Stimulated activated CD4-positive, alpha-beta T cell treated with anti-CD3 and anti-CD28 coated beads, Interleukin-2, amount 100 ng/mL, for 4 hours (primary cell): ENCODE measurements around the gene SLX4.

Source experiments
- DNase-seq: peaks from one replicate; pipeline ENCODE4 v3.0.0-alpha.2; 2020; ENCODE audit warnings: low read depth

SLX4 gene

DNA sequence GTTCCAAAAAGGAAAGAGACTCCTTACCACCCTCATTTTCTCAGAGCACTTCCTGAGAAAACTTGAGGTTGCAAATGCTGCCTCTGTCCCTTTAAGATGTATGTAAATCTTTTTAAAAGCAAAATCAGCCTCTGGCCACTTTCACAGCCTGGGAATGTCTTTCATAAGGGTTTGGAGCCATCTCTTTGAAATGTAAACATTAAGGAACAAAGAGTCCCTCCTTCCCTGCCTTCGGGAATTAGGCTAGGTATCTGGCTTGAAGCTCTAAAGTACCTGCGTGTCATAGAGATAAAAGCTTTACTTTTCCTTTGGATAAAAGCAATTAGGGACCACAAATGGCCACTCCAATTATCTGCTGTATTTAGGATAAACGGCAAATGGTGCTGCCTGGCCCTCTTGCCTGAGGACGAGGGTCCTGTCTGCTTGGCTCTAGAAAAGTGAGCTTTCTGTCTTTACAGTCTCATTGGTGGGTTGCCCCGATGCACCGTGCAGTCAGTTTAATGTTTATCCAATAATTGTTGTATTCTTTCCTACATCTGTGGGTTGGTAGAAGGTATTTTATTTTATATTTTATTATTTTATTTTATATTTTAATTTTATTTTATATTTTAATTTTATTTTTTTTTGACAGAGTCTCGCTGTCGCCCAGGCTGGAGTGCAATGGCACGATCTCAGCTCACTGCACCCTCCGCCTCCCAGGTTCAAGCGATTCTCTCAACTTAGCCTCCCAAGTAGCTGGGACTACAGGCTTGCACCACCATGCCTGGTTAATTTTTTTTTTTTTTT lies 58.1 kb downstream of the SLX4 start:
- no peak for DNase-seq

DNA sequence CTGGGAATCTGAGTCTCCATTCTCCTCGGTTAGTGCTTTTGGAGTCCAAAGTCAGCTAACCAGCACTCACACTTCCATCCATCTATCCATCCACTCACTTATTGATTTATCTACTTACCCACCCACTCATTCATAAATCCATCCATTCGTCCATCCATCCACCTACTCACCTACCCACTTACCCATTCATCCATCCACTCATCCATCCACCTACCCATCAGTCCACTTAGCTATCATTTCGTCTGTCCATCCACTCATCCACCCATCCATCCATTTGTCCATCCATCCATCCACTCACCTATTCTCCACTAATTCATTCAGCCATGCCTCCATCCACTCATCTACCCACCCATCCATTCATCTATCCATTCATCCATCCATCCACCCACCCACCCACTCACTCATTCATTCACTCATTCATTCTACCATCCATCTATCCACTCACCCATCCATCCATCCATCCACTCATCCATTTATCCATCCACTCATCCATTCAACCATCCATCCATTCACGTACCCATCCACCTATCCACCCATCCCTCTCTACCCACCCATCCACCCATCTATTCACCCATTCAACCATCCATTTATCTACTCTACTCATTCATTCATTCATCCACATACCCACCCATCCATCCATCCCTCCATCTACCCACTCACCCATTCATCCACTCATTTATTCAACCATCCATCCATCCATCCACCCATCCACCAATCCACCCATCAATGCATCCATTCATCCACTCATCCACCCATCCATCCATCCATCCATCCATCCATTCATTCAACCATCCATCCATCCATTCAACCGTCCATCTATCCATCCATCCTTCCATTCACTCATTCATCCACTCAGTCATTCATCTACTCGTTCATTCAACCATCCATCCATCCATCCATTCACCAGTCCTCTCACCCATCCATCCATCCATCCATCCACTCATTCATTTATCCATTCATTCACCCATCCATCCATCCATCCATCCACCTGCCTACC lies 60.3 kb downstream of the SLX4 start:
- no peak for DNase-seq

DNA sequence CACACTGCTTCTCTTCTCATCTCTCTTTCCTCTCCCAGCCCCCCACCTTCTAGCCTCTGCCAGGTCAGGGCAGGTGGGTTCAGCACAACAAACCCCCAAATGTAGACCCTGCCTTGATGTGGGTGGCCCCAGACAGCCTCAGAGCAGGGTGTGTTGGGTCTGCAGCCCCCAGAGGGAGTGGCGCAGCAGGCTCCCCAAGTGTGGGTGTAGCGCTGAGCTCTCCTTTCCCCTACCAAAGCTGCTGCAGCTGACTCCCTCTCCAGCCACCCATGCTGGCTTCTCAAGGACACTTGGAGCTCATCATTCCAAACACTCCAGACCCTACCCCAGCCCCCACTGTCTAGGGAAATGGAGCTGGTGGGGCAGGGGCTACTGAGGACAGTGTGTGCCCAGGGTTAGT lies 61.5 kb downstream of the SLX4 start:
- DNase-seq = no peak

DNA sequence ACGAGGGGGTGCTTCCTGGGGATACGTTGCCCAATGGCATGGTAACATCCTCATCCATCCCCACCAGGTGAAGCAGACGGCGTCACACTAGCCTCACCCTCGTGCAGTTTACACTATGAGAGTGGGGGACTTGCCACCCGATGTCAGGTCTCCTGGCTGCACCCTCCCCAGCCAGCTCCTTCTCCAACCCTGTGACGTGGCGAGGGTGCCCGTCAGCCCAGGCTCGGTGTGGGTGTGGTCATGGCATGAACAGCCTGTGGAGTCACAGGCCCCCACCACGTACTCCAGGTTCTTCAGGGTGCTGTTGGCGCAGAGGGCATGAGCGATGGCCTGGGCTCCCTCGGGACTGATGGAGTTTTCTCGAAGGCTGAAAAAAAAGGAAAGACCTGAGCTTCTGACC lies 62.5 kb downstream of the SLX4 start:
- no peak for DNase-seq

DNA sequence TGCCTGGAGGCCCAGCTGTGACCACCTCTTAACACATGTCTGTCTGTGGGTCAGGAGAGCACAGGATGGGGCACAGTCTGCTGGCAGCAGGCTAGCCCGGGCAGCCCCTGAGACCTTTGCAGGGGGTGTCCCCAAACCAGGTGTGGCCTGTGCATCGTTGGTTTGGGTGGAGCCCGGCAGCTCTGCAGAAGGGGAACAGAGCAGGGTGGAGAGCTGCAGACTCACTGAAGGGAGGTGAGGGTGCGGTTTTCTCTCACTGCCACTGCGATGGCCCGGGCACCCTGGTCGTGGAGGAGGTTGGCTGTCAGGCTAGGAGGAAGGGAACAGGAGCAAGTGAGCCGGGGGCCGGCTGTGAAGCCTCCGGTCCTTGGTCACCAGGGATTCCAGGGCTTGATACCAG lies 63.0 kb downstream of the SLX4 start:
- no peak for DNase-seq

DNA sequence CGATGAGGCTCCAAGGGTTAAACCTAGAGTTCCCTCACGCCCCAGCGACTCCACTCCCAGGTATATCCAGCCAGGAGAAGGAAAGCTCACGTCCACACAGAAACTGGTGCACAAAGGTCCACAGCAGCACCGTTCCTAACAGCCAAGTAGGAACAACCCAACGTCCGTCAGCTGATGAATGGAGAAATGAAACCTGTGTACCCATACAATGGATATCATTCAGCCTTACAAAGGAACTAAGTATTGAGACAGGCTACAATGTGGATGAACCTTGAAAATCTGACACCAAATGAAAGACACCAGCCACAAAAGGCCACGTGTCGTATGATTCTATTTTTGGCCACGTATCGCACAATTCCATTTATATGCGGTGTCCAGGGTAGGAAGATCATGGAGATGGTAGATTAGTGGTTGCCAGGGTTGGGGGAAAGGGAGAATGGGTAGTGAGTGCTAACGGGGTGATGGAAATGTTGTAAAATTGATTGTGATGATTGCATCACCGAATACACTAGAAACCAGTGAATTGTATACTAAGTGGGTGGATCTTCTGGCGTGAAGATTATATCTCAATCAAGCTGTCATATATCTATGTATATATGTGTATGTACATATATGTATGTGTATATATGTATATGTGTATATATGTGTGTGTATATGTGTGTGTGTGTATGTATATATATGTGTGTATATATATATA lies 64.3 kb downstream of the SLX4 start:
- DNase-seq = no peak

DNA sequence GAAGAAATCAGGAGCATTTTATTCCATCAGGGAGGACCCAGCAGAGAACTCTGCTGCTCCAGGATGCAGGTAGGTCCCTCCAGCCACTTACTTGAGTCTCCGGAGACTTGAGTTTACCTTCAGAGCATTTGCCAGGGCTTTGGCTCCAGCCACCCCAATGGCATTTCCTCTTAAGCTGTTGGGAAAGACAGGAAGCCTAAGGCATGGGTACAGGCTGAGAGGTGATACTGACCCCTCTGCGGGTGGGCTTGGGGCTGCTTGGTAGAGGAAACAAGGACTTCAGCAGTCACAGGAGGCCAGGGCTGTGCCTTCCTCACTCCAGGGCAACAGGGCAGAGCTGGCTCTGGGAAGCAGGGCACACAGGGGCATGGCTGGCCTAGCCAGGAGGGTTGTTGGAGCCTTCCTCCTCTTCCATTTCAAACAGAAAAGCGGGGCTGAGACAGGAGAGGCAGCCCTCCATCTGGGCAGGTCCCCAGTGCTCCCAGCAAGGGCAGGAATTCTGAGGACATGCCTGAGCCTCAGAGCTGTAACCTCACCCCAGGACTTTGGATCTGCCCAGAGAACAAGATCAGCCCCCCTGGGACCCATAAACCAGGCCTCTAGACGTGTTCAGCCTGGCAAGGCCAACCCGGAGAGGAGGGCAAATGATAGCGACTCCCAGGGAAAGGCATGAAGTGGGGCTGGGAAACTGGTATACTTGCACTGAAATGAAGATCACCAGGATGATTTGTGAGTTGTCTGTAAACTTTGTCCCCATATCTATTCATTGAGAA lies 68.6 kb downstream of the SLX4 start:
- no peak for DNase-seq

DNA sequence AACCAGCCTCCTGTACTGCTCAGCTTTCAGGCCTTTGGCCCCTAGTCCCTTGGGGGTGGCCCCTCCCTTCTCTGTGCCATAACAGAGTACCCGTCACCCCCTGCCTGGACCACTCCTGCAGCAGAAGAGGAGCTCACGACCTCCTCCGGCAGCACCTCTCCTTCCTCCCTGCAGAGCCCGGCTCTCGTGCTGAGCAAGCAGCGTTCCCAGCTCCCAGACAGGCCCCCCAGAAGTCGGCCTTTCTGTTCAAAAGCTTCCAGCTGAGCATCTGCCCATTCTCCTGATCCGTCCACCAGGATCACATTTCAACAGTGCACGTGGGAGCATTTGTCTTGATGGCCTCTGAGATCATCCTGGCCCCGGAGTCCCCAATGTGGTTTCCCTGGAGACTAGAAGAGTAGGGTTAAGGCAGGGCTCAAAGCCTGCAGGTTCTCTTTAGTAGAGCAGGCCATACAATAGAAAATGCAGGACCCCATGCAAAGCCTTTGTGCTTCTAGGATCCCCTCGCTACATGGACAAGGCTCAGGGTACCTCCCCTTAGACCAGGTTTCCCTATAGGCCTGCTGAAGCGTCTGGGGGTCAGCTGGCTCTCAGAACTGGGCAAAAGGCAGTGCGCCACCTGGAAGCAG lies 69.8 kb downstream of the SLX4 start:
- no peak for DNase-seq

DNA sequence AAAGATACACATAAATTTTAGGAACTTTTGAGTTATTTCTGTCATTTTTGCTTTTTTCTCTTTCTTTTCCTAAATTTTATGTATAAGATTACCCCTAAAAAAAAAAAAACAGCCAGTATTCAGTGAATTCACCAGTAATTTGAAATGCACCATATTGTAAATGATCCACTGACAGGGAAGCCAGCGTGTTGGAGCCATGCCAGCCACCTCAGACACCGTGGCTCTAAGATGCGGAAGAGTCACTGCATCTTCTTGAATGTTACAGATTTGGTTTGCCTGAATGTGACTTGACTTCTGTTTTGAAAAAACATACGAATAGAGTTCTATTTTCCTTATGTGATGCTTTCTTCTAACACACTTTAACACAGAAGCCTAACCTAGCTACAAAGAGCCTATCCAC lies 73.2 kb downstream of the SLX4 start:
- DNase-seq = no peak

DNA sequence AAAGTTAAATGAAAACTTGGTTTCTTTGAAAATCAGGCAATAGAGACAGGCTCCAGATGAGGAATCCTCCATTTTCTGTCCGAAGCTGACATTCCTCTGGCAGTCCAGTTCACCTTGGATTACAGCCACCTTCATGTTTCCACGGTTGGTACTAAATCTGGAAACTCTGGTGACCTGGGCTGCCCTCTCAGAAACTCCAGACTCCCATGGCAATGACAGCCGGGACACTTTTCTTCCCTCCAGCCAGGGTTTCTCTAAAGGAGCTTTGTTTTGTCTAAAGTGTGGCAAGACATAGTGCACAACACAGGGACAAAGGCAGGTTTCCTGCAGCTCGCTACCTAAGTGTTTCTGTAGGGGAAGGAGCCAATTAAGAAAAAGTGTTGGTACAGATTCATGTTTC lies 74.6 kb downstream of the SLX4 start:
- DNase-seq = no peak

DNA sequence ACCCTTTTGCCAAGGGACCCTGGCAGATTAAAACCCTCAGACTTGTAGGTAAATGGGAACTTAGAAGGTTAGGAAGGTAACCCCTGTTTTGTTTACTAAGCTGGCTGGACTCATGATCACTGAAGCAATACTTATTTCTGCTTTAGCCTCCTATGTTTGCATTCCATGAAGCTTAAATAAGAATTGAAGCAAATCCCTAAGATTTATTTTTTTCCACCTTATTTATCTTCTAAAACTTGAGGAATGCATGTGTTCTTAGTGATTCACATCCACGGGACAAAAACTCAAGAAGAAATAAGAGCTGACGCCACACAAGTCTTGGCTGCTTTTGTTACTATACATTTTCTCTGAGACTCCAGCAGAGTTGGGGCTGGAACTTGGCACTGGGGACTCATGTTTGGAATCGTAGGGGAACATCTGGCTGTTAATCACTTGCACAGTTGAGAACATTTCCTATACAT lies 75.1 kb downstream of the SLX4 start:
- DNase-seq = no peak

DNA sequence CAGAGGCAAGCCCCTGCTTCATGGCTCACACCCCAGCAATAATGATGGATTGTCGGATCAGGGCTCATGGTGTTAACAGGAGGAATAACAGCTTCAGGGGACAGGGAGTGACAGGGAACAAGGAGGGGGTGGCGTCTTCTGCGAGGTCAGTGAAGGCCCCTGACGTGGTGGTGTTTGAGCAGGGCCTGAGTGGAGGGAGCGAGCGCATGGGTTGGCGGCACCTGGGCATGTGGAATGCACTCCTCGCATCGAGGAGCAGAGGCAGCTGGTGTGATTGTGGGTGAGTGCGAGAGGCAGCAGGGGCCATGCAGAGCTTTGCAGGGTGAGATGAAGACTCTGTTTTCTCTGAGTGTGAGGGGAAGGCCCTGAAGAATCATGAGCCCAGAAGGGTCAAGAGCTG lies 77.3 kb downstream of the SLX4 start:
- DNase-seq = no peak

DNA sequence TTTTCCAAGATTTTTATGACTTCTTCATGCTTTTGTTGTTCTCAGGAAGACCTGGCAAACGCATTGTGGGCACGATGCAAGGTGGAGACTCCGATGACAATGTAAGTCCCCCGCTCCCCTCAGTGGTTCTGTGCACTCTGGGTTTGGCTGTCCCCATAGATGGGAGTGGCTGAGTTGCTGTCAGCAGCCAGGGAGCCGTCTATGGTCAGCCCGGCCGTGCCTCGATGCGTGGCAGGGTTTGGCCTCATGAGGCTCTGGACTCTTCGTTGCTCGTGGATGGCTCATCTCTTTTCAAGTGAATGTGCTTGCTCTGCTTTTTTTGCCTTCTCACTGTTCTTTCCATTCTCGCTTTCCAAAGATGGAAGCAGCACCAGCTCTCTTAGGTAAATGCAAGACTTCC lies 78.7 kb downstream of the SLX4 start:
- no peak for DNase-seq
